Neural cell (in vitro differentiated cells): ENCODE measurements around the gene ENTREP1. TPM values are rescaled to one million over a fixed set of nuclear protein-coding genes. Genes with fewer than 3 reads are reported as not detected.

Source experiments
- H2AFZ ChIP-seq: fragments of 200-600, 300-800 bp; sonication (generic), shearing (Covaris generic); 2 replicates; pipeline ENCODE4 v1.6.0; 2014; ENCODE audit warnings: low read depth, mild to moderate bottlenecking, antibody characterized with exemption, low read length, moderate library complexity
- H3F3A ChIP-seq: fragments of 200-600 bp; shearing (Covaris generic); 2 replicates; pipeline ENCODE4 v1.6.1; 2016; ENCODE audit warnings: mild to moderate bottlenecking, moderate library complexity, mixed read lengths, antibody characterized with exemption, low read length; ENCODE audit not compliant: insufficient read depth, poor library complexity, severe bottlenecking
- H3K27ac ChIP-seq: fragments of 200-600, 300-800 bp; sonication (generic), shearing (Covaris generic); 2 replicates; pipeline ENCODE4 v1.5.1; 2014; ENCODE audit warnings: mild to moderate bottlenecking, low read length, moderate library complexity
- H3K27me3 ChIP-seq: fragments of 300-800, 200-600 bp; sonication (generic), shearing (Covaris generic); 2 replicates; pipeline ENCODE4 v1.6.0; 2014; ENCODE audit warnings: mild to moderate bottlenecking, low read depth, low read length, moderate library complexity; ENCODE audit not compliant: insufficient read depth
- H3K36me3 ChIP-seq: fragments of 300-800, 200-600 bp; sonication (generic), shearing (Covaris generic); 2 replicates; pipeline ENCODE4 v1.5.1; 2014; ENCODE audit warnings: mild to moderate bottlenecking, antibody characterized with exemption, low read length, moderate library complexity; ENCODE audit not compliant: insufficient read depth
- H3K4me2 ChIP-seq: fragments of 300-800, 200-600 bp; sonication (generic), shearing (Covaris generic); 2 replicates; pipeline ENCODE4 v1.6.0; 2014; ENCODE audit warnings: mild to moderate bottlenecking, low read length
- H3K4me3 ChIP-seq: fragments of 300-800, 200-600 bp; sonication (generic), shearing (Covaris generic); 2 replicates; pipeline ENCODE4 v1.5.1; 2014; ENCODE audit warnings: mild to moderate bottlenecking, low read length, moderate library complexity
- H3K79me2 ChIP-seq: fragments of 200-600 bp; shearing (Covaris generic); replicated peaks from 2 replicates; pipeline ENCODE4 v1.6.0; 2014; ENCODE audit warnings: mild to moderate bottlenecking, low read length, moderate library complexity; ENCODE audit not compliant: insufficient read depth
- H3K9ac ChIP-seq: fragments of 300-800, 200-600 bp; sonication (generic), shearing (Covaris generic); 2 replicates; pipeline ENCODE4 v1.6.1; 2016; ENCODE audit warnings: mild to moderate bottlenecking, low read length, mixed read lengths
- H3K9me2 ChIP-seq: fragments of 200-600 bp; shearing (Covaris generic); 2 replicates; pipeline ENCODE4 v1.6.1; 2016; ENCODE audit warnings: mild to moderate bottlenecking, low read length, mixed read lengths; ENCODE audit not compliant: insufficient read depth
- H3K9me3 ChIP-seq: fragments of 200-600, 300-800 bp; sonication (generic), shearing (Covaris generic); 2 replicates; pipeline ENCODE4 v1.6.1; 2016; ENCODE audit warnings: mild to moderate bottlenecking, mixed run types, low read length, moderate library complexity, mixed read lengths
- H4K20me1 ChIP-seq: fragments of 200-600 bp; shearing (Covaris generic); 2 replicates; pipeline ENCODE4 v1.6.1; 2016; ENCODE audit warnings: mild to moderate bottlenecking, mixed run types; ENCODE audit not compliant: insufficient read depth
- CTCF ChIP-seq: fragments of 450-650 bp; IDR thresholded peaks from 2 replicates; pipeline ENCODE4 v1.5.1; 2014; ENCODE audit warnings: antibody characterized with exemption, mild to moderate bottlenecking, moderate library complexity; ENCODE audit not compliant: poor library complexity, severe bottlenecking
- EP300 ChIP-seq: fragments of 450-650 bp; conservative IDR thresholded peaks from 2 replicates; pipeline ENCODE4 v1.6.1; 2014; ENCODE audit warnings: antibody characterized with exemption, mild to moderate bottlenecking, moderate library complexity; ENCODE audit not compliant: poor library complexity, severe bottlenecking
- EZH2 ChIP-seq: fragments of 200-600, 300-800 bp; shearing (Covaris generic), sonication (generic); IDR thresholded peaks from 2 replicates; pipeline ENCODE4 v1.6.1; 2014; ENCODE audit warnings: antibody characterized with exemption, low read length, borderline replicate concordance, mild to moderate bottlenecking; ENCODE audit not compliant: insufficient read depth, poor library complexity, severe bottlenecking
- MXI1 ChIP-seq: fragments of 450-650 bp; conservative IDR thresholded peaks from 2 replicates; pipeline ENCODE4 v1.6.1; 2014; ENCODE audit warnings: antibody characterized with exemption, mild to moderate bottlenecking; ENCODE audit not compliant: poor library complexity, severe bottlenecking
- POLR2AphosphoS5 ChIP-seq: IDR thresholded peaks from 2 replicates; pipeline ENCODE4 v1.6.1; 2012
- RAD21 ChIP-seq: fragments of 450-650 bp; conservative IDR thresholded peaks from 2 replicates; pipeline ENCODE4 v1.6.1; 2014; ENCODE audit warnings: antibody characterized with exemption, mild to moderate bottlenecking, moderate library complexity
- REST ChIP-seq: IDR thresholded peaks from 2 replicates; pipeline ENCODE4 v1.6.1; 2012; ENCODE audit warnings: borderline replicate concordance
- SMC3 ChIP-seq: fragments of 450-650 bp; conservative IDR thresholded peaks from 2 replicates; pipeline ENCODE4 v1.6.1; 2014; ENCODE audit warnings: antibody characterized with exemption, mild to moderate bottlenecking, moderate library complexity; ENCODE audit not compliant: poor library complexity
- TAF1 ChIP-seq: IDR thresholded peaks from 2 replicates; pipeline ENCODE4 v1.6.1; 2012; ENCODE audit warnings: low read depth
- polyA plus RNA-seq: library from polyadenylated mRNA; depleted of rRNA; stranded (reverse); fragments of >200 nt; gene quantifications from 2 replicates; pipeline ENCODE4 v1.2.3, GENCODE V29; 2014

Gene ENTREP1
- polyA plus RNA-seq, 1 donor from 2014 or later = 2.0 TPM

GRCh38 chr9:69393425-69393824 is 68.4 kb downstream of the ENTREP1 start:
- Histone ChIP-seq H3K9me2 (no peaks in the 10 kb centered on the region), H3F3A (no peaks in the 10 kb centered on the region), H3K27ac (no peak overlapping the region), H3K4me3 (no peak overlapping the region), H2AFZ (no peak overlapping the region), H4K20me1 (no peaks in the 10 kb centered on the region), H3K9ac (no peak overlapping the region), H3K27me3 (no peaks in the 10 kb centered on the region), H3K4me2 (no peak overlapping the region), H3K36me3 (no peaks in the 10 kb centered on the region), H3K79me2 (no peaks in the 10 kb centered on the region), H3K9me3 (no peaks in the 10 kb centered on the region)
- no peak for TF ChIP-seq CTCF
- TF ChIP-seq SMC3 = no peak
- no peak for TF ChIP-seq TAF1
- TF ChIP-seq EZH2 = no peak
- no peak for TF ChIP-seq MXI1
- TF ChIP-seq EP300 = no peak
- TF ChIP-seq REST = no peak
- no peak for TF ChIP-seq RAD21
- no peak for TF ChIP-seq POLR2AphosphoS5

- no peak overlapping the region for H2AFZ ChIP-seq
- H3F3A ChIP-seq = no peaks in the 10 kb centered on the region
- no peaks in the 10 kb centered on the region for H4K20me1 ChIP-seq
- no peaks in the 10 kb centered on the region for H3K27me3 ChIP-seq
- H3K79me2 ChIP-seq = no peaks in the 10 kb centered on the region
- no peaks in the 10 kb centered on the region for H3K9me3 ChIP-seq
- no peak overlapping the region for H3K4me3 ChIP-seq
- no peak overlapping the region for H3K27ac ChIP-seq
- no peak overlapping the region for H3K4me2 ChIP-seq
- H3K9me2 ChIP-seq = no peaks in the 10 kb centered on the region
- no peaks in the 10 kb centered on the region for H3K36me3 ChIP-seq
- no peak overlapping the region for H3K9ac ChIP-seq
- no peak for TF ChIP-seq SMC3
- no peak for TF ChIP-seq REST
- TF ChIP-seq TAF1 = no peak
- TF ChIP-seq EZH2 = no peak
- TF ChIP-seq POLR2AphosphoS5 = no peak
- no peak for TF ChIP-seq CTCF
- TF ChIP-seq MXI1 = no peak
- TF ChIP-seq EP300 = no peak
- TF ChIP-seq RAD21 = no peak
Observed at GRCh38 chr9:69395718-69396117, 70.7 kb downstream of the ENTREP1 start.
